ENCODE data around the gene P2RY2.
"Not testable (repeated sequence)": the region's sequence is repeated elsewhere in the genome, so short reads cannot be mapped to it uniquely, and the experiment has no call there.

P2RY2 gene

DNA sequence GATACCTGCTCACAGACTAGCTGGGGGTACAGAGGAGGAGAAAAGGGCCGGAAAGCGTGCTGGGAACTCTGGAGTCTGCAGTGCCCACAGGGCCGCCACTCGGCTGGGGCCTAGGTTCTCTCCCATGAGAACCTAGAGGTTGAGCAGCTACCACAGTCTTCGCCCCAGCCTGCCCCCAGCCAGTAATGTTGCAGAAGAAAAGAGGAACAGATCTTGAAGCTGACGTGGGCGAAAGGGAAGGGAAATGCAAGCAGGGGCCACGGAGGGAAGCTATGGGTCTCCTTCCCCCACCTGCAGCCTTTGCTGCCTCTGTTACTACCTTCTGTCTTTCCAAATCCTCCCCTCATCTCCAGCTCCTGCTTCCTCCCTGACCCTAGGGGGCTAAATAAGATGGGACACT lies 28.8 kb upstream of the P2RY2 start:
- no peak for DNase-seq

DNA sequence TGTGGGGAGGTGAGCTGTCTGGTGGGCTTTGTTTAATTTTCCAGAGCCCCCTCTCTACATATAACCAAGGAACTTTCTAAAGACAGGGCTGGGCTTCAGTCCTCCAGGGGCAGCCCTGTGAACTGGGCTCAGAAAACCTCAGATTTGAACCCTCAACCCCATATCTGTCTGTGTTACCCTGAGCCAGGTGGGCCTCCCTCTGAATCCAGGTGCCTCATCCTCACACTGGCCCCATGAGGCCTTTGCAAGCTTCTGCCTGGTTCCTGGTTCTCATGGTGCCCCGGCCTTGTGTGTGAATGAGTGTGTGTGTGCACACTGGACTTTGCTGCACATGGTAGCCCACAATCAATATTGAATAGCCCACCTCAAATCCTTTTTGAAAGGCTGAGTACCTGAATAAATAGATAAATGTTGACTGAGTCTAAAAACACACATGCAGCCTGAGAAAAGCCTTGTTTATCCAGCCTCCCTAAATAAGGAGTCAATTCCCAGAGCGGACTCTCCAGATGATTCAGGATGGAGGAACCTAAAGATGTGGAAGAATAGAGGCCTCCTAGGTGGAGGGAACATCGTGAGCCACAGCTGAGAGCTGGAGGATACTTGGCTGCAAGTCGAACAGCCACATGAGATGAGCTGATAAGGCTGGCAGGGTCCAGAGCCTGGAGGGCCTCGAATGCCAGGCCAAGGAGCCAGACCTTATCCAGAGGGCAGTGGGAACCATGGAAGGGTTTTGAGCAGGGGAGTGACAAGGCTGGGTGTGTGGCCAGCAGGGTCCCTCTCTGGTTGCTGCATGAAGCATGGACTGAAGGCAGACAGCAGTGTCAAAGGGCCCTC lies 28.1 kb upstream of the P2RY2 start:
- no peak for DNase-seq

DNA sequence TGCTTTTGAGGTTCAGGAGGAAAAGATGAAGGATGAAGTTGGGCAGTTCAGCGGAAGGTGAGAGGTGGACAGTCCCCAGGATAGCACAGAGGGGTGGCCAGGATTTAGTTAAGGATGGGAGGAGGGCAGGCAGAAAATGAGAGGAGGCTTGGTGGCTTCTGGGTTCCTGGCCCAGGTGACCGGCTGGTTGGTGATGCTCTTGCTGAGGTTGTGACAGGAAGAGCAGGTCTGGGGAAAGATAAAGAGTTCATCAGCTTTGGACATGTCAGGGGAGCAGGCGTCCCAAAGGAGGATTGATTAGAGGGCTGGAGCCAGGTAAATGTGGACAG lies 27.6 kb upstream of the P2RY2 start:
- no peak for DNase-seq

DNA sequence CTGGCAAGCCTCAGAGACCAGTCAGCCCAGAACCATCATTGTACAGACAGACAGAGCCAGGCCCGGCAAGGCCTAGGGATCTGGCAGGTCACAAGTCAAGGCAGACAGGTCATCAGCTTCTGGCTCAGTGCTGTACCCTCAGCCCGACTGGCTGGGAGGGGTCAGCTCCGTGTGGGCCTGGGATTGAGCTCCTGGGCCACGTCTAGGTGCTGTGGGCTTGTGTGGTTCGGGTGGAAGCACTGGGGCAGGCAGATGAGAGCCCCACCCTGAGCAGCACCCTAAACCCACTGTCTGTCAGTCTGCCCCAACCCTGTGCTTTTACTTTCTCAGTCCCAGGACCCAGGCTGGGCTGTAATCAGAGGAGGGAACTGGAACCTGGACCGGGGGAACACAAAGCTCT lies 26.9 kb upstream of the P2RY2 start:
- DNase-seq: no peak

DNA sequence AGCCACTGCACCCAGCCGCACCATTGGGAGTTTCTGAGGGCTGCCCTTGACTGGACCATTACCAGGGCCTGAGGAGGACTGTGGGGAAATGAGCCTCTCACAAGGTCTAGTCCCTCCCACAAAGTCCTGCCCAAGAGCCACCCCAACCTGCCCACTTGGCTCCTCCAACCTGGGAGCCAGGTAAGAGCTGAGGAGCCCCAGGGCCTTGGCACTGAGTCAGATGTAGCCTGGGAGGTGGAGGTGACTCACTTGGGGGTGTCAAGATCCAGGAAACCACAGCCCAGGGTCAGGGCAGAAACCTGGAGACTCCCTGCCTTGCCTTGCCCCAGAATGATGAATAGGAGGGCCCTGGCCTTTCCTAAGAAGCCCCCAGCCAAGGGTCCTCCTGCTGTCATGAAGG lies 25.8 kb upstream of the P2RY2 start:
- DNase-seq: no peak

DNA sequence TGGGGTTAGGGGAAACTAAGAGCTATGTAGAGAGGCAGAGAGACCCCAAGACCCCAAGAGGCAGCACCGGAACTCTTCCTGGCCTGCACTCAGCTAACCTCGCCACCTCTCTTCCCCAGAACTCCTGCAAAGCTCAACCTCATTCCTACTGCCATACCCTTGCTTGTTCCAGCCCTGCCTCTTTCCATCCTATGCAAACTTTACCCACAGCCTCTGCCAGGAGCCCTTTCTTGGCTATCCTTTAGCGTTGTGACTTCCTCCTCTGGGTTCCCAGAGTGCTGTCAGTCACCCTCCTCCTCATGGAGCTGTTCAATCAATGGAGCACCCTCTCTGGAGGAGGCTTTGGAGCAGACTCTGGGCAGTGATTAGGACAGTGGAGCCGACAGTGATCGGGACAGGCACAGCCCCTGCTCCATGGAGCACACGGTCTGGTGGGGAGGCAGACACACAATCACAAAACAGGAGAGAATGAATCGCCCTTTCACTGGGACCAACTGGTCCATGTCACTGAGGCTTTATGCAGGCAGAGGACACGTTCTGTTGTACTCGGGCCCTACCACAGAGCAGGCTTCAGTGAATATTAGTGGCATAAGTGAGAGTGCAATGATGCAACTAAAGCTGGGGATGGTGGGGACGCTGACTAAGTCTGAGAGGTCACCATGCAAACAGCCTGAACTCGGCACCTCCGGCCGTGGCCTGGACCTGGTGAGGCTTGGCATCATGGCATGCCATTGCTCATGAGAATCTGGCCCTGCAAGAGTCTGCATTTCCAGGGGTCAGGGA lies 24.6 kb upstream of the P2RY2 start:
- DNase-seq: no peak

DNA sequence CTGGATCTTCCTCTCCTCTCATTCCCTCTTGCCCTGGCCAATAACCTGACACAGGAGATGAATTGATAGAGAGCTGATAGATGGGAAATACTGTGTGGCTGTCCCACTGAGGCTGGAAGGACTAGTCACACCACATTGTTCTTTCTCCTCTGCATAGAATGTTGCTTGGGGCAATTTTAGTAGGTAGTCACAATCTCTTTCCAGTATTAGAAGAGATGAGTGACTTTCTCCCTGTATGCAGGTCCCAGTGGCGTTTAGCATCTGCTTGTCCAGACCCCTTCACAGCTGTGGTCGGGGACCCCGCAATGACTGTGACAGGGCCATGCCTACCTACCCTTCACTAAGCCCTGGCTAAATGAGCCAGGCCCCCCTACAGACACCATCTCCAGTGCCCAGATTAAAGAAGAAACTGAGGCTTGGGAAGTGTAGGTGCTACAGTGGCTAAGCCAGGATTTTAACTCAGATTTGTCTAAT lies 24.0 kb upstream of the P2RY2 start:
- DNase-seq: no peak

DNA sequence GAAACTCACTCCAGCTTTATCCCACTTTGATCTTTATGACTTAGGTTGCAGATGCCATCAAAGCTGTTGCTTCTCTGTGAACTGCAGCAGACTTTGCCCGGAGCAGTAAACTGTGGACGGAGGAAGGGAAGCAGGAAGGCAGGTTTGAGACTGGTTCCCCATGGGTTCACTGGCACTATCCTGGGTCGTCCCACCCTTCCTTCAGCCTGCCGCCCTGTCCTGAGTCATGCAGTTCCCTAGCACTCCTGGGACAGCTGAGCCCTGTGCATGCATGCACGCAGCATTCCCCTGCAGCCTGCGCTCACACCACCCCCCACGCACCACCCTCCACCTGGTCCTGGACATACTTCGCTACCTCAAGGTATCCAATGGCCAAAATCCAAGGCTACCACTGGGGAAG lies 23.5 kb upstream of the P2RY2 start:
- DNase-seq: no peak

DNA sequence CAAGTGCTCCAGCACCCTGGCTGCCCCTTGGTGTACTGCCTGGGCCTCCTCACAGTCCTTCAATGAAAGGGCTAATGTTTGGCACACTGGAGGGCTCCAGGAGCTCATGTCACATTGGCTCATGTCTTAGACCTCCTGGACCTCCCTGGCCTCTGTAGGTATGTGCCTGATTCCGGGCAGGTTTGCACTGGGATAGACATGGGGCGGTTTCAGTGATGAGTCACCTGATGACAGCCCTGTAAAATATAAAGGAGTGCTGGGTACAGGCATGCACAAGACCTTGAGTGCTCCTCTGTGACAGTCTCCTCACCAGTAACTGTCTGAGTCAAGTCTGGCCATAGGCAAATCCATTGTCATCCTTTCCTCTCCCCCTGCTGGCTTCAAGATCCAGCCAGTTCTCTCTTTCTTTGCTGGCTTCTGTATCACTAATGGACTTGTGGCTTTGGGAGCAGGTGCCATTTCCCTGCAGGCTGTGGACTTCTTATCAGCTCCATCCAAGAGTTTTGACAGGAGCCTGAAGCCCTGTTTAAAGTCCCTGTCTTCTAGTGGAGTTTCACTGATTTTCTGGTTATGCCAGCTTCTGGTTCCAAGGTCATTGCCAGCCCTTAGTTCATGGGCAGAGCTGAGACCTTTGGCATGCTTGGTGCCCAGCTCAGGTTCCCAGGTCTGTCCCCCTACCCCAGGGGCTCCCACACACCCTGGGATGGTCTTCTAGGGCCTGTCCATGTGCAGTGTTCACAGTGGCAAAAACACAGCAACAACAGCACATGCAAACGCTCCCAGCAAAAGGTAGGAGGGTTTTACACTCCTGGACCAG lies 22.7 kb upstream of the P2RY2 start:
- no peak for DNase-seq

DNA sequence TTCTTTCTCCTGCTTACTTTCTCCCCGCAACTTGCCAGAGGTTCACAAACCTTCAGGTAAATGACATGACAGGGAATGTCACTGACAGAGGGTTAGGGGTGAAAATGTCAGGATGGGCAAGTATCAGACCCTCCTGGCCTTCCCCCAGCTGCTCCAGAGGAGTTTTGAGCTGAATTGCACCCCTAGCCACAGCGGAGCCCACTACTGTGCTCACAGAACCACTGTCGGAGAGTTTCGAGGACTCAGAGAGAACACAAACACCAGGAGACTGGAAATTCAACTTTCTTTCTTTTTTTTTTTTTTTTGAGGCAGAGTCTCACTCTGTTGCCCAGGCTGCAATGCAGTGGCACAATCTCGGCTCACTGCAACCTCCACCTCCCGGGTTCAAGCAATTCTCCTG lies 21.5 kb upstream of the P2RY2 start:
- DNase-seq: no peak

DNA sequence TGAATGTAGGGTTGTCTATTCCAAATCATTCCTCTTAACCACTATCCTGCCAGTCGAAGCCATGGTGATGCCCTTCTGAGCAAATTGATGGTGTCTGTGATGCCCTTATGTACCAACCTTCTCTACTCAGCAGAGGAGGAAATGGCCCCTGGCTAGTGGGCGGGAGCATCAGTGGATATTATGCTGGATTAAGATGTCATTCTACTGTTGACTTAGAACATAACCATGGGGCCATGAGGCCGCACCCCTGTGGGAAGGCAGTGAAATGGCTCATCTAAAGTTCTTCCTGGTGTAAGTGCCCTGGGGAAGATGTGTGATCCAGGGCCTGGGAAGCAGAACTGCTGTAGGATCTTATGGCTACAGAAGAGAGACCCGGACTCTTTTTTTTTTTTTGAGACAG lies 20.7 kb upstream of the P2RY2 start:
- no peak for DNase-seq

DNA sequence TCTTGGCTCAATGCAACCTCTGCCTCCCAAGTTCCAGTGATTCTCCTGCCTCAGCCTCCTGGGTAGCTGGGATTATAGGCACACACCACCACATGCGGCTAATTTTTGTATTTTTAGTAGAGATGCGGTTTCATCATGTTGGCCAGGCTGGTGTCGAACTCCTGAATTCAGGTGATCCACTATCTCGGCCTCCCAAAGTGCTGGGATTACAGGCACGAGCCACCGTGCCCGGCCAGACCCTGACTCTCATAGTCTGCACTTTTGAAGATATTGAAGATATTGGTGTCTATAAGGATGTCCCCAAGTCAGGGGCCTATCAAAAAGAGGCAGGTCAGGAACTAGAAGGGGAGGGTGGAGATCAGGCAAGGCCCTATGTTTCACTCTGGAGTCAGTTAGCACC lies 20.3 kb upstream of the P2RY2 start:
- not testable (repeated sequence) for DNase-seq

DNA sequence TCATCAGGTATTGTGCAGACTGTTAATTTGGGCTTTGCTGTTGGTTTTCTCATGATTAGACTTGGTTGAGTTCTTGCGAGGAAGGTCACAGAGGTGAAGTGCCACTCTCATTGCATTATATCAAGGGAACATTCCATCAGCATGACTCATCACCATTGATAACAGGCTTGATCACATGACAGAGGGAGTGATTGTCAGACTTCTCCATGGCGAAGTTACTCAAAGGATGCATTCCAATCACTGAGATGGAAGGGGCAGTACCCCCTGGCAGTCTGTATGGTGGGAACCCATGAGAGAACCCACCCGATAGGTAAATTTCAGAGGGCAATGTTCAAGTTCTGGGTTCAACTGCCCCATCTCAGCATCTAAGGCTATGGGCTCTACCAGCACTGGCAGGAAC lies 19.4 kb upstream of the P2RY2 start:
- no peak for DNase-seq

DNA sequence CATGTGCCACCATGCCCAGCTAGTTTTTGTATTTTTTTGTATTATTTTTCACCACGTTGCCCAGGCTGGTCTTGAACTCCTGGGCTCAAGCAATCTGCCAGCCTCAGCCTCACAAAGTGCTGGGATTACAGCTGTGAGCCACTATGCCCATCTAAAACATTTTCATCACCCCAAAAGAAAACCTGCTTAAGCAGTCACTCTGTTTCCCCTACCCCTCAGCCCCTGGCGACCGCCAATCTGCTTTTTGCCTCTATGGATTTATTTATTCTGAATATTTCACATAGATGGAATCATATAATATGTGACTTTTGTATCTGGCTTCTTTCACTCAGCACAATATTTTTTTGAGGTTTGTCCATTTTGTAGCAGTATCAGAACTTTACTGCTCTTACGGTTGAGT lies 18.6 kb upstream of the P2RY2 start:
- DNase-seq: no peak

DNA sequence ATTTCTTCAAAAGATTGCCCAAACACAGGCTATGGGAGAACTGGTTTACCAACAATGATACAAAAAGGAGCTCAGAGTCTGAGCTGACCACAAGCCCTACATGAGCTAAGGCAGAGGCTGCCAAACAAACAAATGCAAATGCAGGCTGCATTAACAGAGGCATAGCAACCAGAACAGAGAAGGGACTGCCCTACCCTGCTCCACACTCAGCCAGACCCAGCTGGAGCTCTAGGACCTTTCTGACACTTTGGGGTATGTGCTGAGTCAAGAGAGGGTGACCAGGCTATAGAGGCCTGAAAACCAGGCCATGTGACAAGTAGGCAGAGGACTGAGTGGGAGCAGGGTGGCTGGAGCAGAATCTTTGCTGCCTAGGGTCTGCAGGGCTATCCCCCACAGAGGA lies 17.8 kb upstream of the P2RY2 start:
- no peak for DNase-seq

DNA sequence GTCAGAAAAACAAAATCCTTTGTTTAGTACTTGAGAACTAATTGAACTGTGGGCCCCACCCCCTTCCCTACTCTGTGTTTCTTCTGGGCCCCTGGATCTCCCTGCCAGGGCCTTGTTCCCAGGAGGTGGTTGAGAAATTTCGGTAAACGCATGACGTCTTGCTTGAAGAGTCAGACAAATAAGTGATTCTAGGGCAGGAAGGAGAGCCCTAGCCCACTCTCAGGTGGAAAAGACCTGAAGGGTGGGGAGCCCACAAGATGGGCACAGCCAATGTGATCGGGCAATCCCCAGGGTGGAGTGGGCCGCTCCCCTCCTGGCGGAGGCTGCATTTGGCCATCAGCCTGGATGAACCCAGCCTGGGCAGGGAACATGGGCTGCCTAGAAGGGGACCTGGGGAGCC lies 16.8 kb upstream of the P2RY2 start:
- DNase-seq: no peak

DNA sequence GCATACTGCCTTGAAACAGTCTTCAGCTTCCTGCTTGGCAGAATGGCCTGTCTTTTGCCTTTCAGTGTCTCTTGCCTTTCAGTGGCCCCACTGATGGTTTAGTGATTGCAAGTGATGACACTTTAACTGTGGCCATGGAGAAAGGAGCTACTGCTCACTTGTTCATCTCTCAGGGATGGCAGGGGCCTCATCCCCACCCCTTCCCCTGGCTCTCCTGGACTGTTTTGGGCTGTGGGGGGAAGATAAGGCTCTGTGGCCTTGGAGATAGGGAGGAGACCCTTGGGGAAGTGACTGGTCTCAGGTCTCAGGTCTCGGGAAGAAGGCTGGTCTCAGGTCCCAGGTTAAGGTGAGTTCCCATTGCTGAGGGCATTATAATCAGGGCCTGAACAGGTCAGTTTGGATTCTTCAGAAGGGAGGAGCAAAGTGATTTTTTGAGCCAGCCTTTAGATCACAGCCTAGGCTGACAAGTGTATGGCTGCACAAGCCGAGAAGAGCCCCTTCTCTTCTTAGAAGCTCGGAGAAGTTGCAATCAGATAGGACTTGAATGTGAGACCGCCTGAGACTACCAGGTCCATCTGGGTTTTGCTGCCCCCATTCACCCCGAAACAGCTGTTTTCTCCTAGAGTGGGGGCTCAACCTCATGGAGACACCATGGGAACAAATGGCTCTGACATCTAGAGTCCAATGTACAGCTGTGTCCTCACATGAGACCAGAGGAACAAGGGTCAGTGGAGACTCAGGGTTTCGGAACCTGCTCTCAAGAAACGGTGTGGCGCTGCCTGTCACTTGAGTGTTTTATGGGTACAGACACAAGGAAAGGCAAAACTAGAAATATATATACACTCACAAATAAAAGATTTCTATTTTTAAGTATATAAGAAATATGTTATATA lies 15.9 kb upstream of the P2RY2 start:
- DNase-seq: no peak

DNA sequence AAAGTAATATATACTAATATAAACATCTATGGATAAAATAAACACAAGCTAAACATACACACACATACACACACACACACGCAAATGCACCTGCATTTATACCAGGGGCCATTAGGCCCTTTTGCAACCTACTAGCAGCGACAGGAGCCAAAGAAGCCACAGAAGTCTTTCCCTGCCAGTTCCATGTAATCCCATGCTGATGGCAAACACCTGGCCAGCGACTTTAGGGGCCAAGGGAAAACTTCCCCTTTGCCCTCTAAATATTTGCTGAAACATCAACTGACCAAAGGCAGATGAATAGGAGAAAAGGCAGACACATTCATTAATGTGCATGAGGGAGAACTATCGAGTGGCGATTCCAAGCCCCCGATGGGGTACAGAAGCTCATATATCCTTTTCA lies 14.8 kb upstream of the P2RY2 start:
- no peak for DNase-seq

DNA sequence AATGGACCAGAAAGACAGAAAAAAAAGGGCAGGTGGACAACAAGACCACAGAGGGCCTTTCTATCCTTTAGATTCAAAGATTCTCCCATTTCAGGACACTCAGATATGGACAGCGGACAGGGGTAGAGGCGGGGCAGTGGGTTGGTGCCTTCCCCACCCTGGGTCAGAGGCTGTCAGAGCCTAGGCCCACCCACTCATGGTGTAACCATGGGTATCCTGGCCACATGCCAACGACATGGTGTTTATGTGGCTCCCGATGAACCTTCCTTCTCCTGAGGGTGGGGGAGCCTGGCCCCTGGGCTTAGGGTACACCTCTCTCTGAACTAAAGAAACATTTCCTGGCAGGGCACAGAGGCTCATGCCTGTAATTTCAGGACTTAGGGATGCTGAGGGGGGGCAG lies 14.3 kb upstream of the P2RY2 start:
- DNase-seq: no peak

DNA sequence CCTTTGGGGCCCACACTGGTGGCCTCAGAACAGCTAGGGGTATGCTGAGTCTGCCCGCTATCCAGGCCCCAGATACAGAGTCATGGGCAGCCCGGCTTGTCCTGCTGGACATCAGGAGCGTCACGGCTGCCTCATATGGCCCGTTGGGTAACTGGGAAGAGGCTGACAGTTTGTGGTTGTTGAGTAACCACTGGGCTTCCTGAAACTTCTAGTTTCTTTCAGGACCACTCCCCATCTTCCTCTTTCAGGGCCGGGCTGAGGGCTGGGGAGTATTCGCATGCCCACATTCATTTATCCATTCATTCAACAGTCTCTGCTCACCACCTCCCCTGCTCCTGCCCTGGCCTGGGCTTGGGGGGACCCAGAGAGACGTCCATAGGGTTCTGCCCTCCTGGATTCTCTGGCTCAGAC lies 13.4 kb upstream of the P2RY2 start:
- no peak for DNase-seq

DNA sequence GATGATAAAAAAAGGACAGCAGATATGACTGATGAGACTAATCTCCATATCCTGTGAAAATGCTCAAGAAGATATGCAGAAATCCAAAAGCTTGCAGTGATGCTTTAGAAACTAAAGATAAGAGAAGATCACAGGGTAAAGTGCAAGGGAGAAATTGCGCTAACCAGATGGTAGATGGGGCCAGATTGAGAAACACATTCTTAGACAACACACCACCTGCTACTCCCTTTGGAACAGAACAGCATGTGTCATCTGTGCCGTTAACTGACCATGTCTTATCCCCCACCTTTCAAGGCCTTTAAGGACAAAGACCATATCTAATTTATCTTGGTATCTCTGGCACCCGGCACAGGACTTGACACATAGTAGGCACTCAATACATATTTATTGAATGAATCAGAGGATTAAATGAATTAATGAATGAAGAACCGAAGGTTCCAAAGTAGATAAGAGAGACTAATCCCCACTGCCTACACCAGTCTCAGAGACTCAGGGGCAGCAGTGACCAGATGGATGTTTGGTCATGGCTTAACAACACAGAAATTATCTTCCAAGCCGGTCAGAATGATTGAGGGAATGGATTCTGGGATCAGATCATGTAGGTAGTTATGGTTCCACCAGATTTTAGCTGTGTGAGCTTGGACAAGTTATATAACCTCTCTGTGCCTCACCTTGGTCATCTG lies 12.3 kb upstream of the P2RY2 start:
- no peak for DNase-seq

DNA sequence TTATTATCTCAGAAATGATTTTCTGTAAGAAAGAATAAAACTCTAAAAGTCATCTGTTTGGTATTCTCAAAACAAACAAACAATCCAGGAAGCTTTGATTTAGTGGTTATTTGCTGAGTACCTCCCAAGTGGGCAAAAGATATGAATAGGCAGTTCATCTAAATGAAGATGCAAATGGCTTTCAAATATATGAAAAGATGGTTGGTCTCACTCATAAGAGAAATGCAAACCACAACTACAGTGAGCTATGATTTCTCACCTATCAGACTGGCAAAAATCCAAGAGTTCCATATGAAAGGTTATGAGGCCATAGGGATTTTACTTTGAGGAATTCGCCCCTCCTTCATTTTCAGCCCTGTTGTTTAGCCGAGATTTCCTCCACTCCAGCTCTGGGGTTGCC lies 11.3 kb upstream of the P2RY2 start:
- no peak for DNase-seq

Measured in retina (tissue), 1 donor.